Astrocyte (in vitro differentiated cells and primary cell): Measurements from ENCODE around the gene MLLT1. TPM values are rescaled to one million over a fixed set of nuclear protein-coding genes. Genes with fewer than 3 reads are reported as not detected.

Source experiments
- DNase-seq: peaks from one replicate; pipeline ENCODE4 v3.0.0-alpha.2; 2010; ENCODE audit warnings: low read depth
- FAIRE-seq: peaks from 2 replicates; lab custom pipeline; 2011; peaks lifted over from hg19 to GRCh38; lab: Jason Lieb, UNC
- H2AFZ ChIP-seq: 2 replicates; pipeline ENCODE4 v1.6.0; 2012; ENCODE audit warnings: low read depth, low read length, inconsistent platforms
- H3K27ac ChIP-seq: 2 replicates; pipeline ENCODE4 v1.5.1; 2011; ENCODE audit warnings: low read depth, low read length, inconsistent platforms
- H3K27me3 ChIP-seq: 2 replicates; pipeline ENCODE4 v1.6.0; 2011; ENCODE audit warnings: low read length, inconsistent platforms; ENCODE audit not compliant: insufficient read depth
- H3K36me3 ChIP-seq: 2 replicates; pipeline ENCODE4 v1.5.1; 2011; ENCODE audit warnings: low read length, inconsistent platforms; ENCODE audit not compliant: insufficient read depth
- H3K4me1 ChIP-seq: 2 replicates; pipeline ENCODE4 v1.5.1; 2011; ENCODE audit warnings: low read length, inconsistent platforms; ENCODE audit not compliant: insufficient read depth
- H3K4me2 ChIP-seq: 2 replicates; pipeline ENCODE4 v1.6.0; 2012; ENCODE audit warnings: low read length, inconsistent platforms
- H3K4me3 ChIP-seq: 2 replicates; pipeline ENCODE4 v1.5.1; 2011; ENCODE audit warnings: low read depth, mild to moderate bottlenecking, low read length, inconsistent platforms; ENCODE audit not compliant: insufficient read depth
- H3K79me2 ChIP-seq: 2 replicates; pipeline ENCODE4 v1.6.0; 2012; ENCODE audit warnings: mild to moderate bottlenecking, low read length, inconsistent platforms; ENCODE audit not compliant: insufficient read depth
- H3K9ac ChIP-seq: 2 replicates; pipeline ENCODE4 v1.6.0; 2012; ENCODE audit warnings: mild to moderate bottlenecking, low read length, inconsistent platforms
- H3K9me3 ChIP-seq: 2 replicates; pipeline ENCODE4 v1.5.1; 2012; ENCODE audit warnings: low read depth, mild to moderate bottlenecking, low read length, inconsistent platforms; ENCODE audit not compliant: insufficient read depth
- H4K20me1 ChIP-seq: 2 replicates; pipeline ENCODE4 v1.6.0; 2012; ENCODE audit warnings: low read length, inconsistent platforms; ENCODE audit not compliant: insufficient read depth
- H3K27ac Mint-ChIP-seq: one replicate; pipeline ENCODE4 v1.8.0; 2021; ENCODE audit warnings: mild to moderate bottlenecking, mixed read lengths; ENCODE audit not compliant: unreplicated experiment
- H3K27me3 Mint-ChIP-seq: one replicate; pipeline ENCODE4 v1.8.0; 2021; ENCODE audit warnings: low read depth, mixed read lengths; ENCODE audit not compliant: unreplicated experiment
- H3K36me3 Mint-ChIP-seq: one replicate; pipeline ENCODE4 v1.8.0; 2021; ENCODE audit warnings: low read depth, mixed read lengths; ENCODE audit not compliant: unreplicated experiment
- H3K4me1 Mint-ChIP-seq: one replicate; pipeline ENCODE4 v1.8.0; 2021; ENCODE audit warnings: low read depth, mixed read lengths; ENCODE audit not compliant: unreplicated experiment
- H3K4me3 Mint-ChIP-seq: one replicate; pipeline ENCODE4 v1.8.0; 2021; ENCODE audit warnings: mild to moderate bottlenecking, moderate library complexity, mixed read lengths; ENCODE audit not compliant: unreplicated experiment
- H3K9me3 Mint-ChIP-seq: one replicate; pipeline ENCODE4 v1.8.0; 2021; ENCODE audit warnings: mild to moderate bottlenecking, mixed read lengths; ENCODE audit not compliant: unreplicated experiment
- EZH2 ChIP-seq: IDR thresholded peaks from 2 replicates; pipeline ENCODE4 v1.6.1; 2012; ENCODE audit warnings: mild to moderate bottlenecking, low read length, inconsistent platforms; ENCODE audit not compliant: insufficient read depth
- total RNA-seq: library from RNA; stranded (reverse); gene quantifications from 2 replicates; pipeline ENCODE4 v1.2.1, GENCODE V29; 2021
- TF ChIP-seq, protein P1 (sequence below): IDR thresholded peaks from 2 replicates; pipeline ENCODE4 v1.5.1; 2011; ENCODE audit warnings: low read depth, mild to moderate bottlenecking, inconsistent platforms, low read length, moderate library complexity; ENCODE audit not compliant: insufficient read depth

MLLT1 gene
- total RNA-seq, 1 donor from 2014 or later: 46.0 TPM

- H3K4me3 Mint-ChIP-seq: no peak overlapping the region
- H3K79me2 ChIP-seq: no peaks in the 10 kb centered on the region
Measured at GRCh38 chr19:6185835-6186834, 93.6 kb downstream of the MLLT1 start.

DNA sequence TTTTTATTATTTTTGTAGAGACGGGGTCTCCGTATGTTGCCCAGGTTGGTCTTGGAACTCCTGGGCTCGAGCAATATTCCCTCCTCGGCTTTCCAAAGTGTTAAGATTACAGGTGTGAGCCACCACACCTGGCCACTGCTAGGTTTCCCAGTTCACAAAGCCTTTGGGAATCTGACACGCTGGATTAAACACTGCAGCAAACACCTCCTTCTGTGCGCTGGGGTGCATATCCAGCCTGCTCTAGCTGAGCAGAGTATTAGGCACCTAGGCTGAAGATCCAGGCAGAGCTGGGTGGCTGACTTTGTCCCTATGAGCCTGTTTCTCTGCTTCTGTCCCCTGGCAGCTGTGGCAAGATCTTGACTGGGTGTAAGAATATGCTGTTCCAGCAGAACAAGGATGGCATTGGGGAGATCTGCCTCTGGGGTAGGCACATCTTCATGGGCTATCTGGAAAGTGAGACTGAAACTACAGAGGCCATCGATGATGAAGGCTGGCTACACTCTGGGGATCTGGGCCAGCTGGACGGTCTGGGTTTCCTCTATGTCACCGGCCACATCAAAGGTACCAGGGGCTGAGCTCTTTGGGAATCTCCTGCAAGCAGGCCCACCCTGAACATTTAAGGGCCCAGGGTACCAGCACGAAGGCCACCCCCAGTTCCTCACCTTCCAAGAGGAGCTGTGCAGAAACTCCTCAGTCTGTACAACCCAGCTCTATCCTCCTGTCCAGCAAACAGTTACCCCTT lies 94.5 kb downstream of the MLLT1 start:
- no peaks in the 10 kb centered on the region for H3K4me1 Mint-ChIP-seq
- H3K36me3 ChIP-seq: no peaks in the 10 kb centered on the region
- FAIRE-seq (no peak), DNase-seq (no peak)
- H3K27me3 Mint-ChIP-seq: no peaks in the 10 kb centered on the region
- no peak overlapping the region for H3K9ac ChIP-seq
- H3K9me3 Mint-ChIP-seq: peaks cover 17% of the 10 kb centered on the region
- H3K4me3 Mint-ChIP-seq: no peak overlapping the region
- no peak overlapping the region for H3K4me3 ChIP-seq
- H3K27ac ChIP-seq: no peak overlapping the region
- peaks cover 3% of the 10 kb centered on the region for H3K9me3 ChIP-seq
- H3K4me2 ChIP-seq: no peak overlapping the region
- no peak overlapping the region for H3K27ac Mint-ChIP-seq
- no peak for TF ChIP-seq EZH2
- TF ChIP-seq, protein P1, sequence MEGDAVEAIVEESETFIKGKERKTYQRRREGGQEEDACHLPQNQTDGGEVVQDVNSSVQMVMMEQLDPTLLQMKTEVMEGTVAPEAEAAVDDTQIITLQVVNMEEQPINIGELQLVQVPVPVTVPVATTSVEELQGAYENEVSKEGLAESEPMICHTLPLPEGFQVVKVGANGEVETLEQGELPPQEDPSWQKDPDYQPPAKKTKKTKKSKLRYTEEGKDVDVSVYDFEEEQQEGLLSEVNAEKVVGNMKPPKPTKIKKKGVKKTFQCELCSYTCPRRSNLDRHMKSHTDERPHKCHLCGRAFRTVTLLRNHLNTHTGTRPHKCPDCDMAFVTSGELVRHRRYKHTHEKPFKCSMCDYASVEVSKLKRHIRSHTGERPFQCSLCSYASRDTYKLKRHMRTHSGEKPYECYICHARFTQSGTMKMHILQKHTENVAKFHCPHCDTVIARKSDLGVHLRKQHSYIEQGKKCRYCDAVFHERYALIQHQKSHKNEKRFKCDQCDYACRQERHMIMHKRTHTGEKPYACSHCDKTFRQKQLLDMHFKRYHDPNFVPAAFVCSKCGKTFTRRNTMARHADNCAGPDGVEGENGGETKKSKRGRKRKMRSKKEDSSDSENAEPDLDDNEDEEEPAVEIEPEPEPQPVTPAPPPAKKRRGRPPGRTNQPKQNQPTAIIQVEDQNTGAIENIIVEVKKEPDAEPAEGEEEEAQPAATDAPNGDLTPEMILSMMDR: no peak
- no peak overlapping the region for H2AFZ ChIP-seq
- no peaks in the 10 kb centered on the region for H3K27me3 ChIP-seq
- no peaks in the 10 kb centered on the region for H3K4me1 ChIP-seq
- H3K36me3 Mint-ChIP-seq: no peaks in the 10 kb centered on the region
- H4K20me1 ChIP-seq: no peaks in the 10 kb centered on the region
- H3K79me2 ChIP-seq: no peaks in the 10 kb centered on the region

More at GRCh38 chr19:6185835-6186834, 93.6 kb downstream of the MLLT1 start:
- Histone ChIP-seq H4K20me1 (no peaks in the 10 kb centered on the region), H3K4me3 (no peak overlapping the region), H3K4me1 (no peaks in the 10 kb centered on the region), H3K27ac (no peak overlapping the region), H3K9ac (no peak overlapping the region), H2AFZ (no peak overlapping the region), H3K9me3 (peaks cover 8% of the 10 kb centered on the region), H3K27me3 (no peaks in the 10 kb centered on the region), H3K36me3 (no peaks in the 10 kb centered on the region), H3K4me2 (no peak overlapping the region)
- Mint-ChIP-seq H3K9me3 (peaks cover 20% of the 10 kb centered on the region), H3K27ac (no peak overlapping the region), H3K36me3 (no peaks in the 10 kb centered on the region), H3K27me3 (no peaks in the 10 kb centered on the region), H3K4me1 (no peaks in the 10 kb centered on the region)
- FAIRE-seq: no peak
- TF ChIP-seq, protein P1: no peak
- TF ChIP-seq EZH2: no peak
- DNase-seq: no peak
